Spleen (tissue), 11 donors: ENCODE data around the gene ZBTB4. TPM values are rescaled to one million over a fixed set of nuclear protein-coding genes. Genes with fewer than 3 reads are reported as not detected.

Source experiments
- DNase-seq: peaks from one replicate; pipeline ENCODE4 v3.0.0-alpha.2; 2020
- H3K27ac ChIP-seq, 8 donors: fragments of 200-600 bp; sonication (generic) in 7 of 8; 1 replicate in 4 of 8; 2 replicates in 4 of 8; pipeline versions ENCODE4 v1.5.0 to v1.8.0; 2016 to 2021; ENCODE audit warnings: inconsistent platforms in 4 of 8, mild to moderate bottlenecking in 4 of 8, moderate library complexity in 1 of 8
- H3K27me3 ChIP-seq, 7 donors: fragments of 200-600 bp; sonication (generic) in 6 of 7; replicated peaks in 1 of 7; 1 replicate in 4 of 7; 2 replicates in 3 of 7; pipeline versions ENCODE4 v1.5.0 to v1.8.0; 2016 to 2021; ENCODE audit warnings: inconsistent platforms in 3 of 7, mild to moderate bottlenecking in 1 of 7
- H3K36me3 ChIP-seq, 6 donors: fragments of 200-600 bp; sonication (generic) in 5 of 6; 1 replicate in 4 of 6; 2 replicates in 2 of 6; pipeline versions ENCODE4 v1.5.0 to v1.8.0; 2016 to 2021; ENCODE audit warnings: inconsistent platforms in 2 of 6
- H3K4me1 ChIP-seq, 6 donors: fragments of 200-600 bp; sonication (generic) in 5 of 6; 1 replicate in 3 of 6; 2 replicates in 3 of 6; pipeline versions ENCODE4 v1.5.0 to v1.8.0; 2016 to 2021; ENCODE audit warnings: inconsistent platforms in 3 of 6
- H3K4me3 ChIP-seq, 8 donors: fragments of 200-600 bp; sonication (generic) in 7 of 8; 1 replicate in 4 of 8; 2 replicates in 4 of 8; pipeline versions ENCODE4 v1.5.0 to v1.8.0; 2016 to 2021; ENCODE audit warnings: inconsistent platforms in 4 of 8, mild to moderate bottlenecking in 4 of 8, moderate library complexity in 2 of 8
- H3K9me3 ChIP-seq, 8 donors: fragments of 200-600 bp; sonication (generic) in 7 of 8; 1 replicate in 4 of 8; 2 replicates in 4 of 8; pipeline versions ENCODE4 v1.5.0 to v1.8.0; 2016 to 2021; ENCODE audit warnings: inconsistent platforms in 4 of 8
- POLR2A ChIP-seq, 3 donors: fragments of 450-650 bp; IDR thresholded peaks; one replicate each; pipeline ENCODE4 v1.5.1; 2017; ENCODE audit warnings: antibody characterized with exemption in 3 of 3, mild to moderate bottlenecking in 1 of 3
- POLR2AphosphoS5 ChIP-seq, 3 donors: sonication (generic); formaldehyde crosslinking; IDR thresholded peaks; one replicate each; pipeline ENCODE4 v1.5.1; 2017; ENCODE audit warnings: antibody characterized with exemption in 3 of 3
- WGBS, 5 donors: extraction: QIAGEN DNeasy Blood & Tissue Kit in 3 of 5; methylation state at CpG; one replicate each; pipeline versions ENCODE4 v1.1.5 to v1.1.7; 2013 to 2018; 5-methylcytosine and 5-hydroxymethylcytosine counted together
- intact Hi-C: fragments of 100-400 bp; cut with DNase I; formaldehyde crosslinking; loops from one replicate; pipeline ENCODE4 v1.15.0; 2023; ENCODE audit warnings: low total_unique reads
- polyA plus RNA-seq, 3 donors: library from polyadenylated mRNA; stranded (reverse); fragments of 200-250 nt; gene quantifications; one replicate each; pipeline ENCODE4 v1.2.1, GENCODE V29; 2013
- total RNA-seq, 7 donors: library from RNA; depleted of rRNA in 3 of 7; stranded (reverse); fragments of >200 nt in 3 of 7; fragmentation: NEBNext Ultra II Directional in 4 of 7; extraction: Animal tissue kit (Norgen Biotek cat#: 25700) in 4 of 7; gene quantifications; one replicate each; pipeline versions ENCODE4 v1.1.0 to v1.2.1, GENCODE V29; 2016 to 2021
- TF ChIP-seq, protein P1 (sequence below), 11 experiments: fragments of 200-600 bp in 7 of 11; fragments of 450-650 bp in 4 of 11; sonication (generic) in 4 of 11; IDR thresholded peaks in 8 of 11; conservative IDR thresholded peaks in 3 of 11; 1 replicate in 7 of 11; 2 replicates in 4 of 11; pipeline versions ENCODE4 v1.4.0 to v1.8.0; 2016 to 2021; ENCODE audit warnings: antibody characterized with exemption in 11 of 11, inconsistent platforms in 4 of 11, mild to moderate bottlenecking in 1 of 11
- donor health status: healthy with polysubstance abuse.
- donor health status: DM: no; HTN: no; CAD: no; lungs with moderate emphysema.
- donor health status: DM: no; HTN: no; CAD: no.
- donor health status: Bipolar disorder and iron deficiency.
- donor health status: healthy.
- donor health status: DM: no; HTN: no; CAD: no.
- donor health status: DM: yes; HTN: yes; CAD: no.

The ZBTB4 gene
- total and polyA plus RNA-seq, 10 donors = 10.5 to 68.8 (median 42.2) TPM

DNA sequence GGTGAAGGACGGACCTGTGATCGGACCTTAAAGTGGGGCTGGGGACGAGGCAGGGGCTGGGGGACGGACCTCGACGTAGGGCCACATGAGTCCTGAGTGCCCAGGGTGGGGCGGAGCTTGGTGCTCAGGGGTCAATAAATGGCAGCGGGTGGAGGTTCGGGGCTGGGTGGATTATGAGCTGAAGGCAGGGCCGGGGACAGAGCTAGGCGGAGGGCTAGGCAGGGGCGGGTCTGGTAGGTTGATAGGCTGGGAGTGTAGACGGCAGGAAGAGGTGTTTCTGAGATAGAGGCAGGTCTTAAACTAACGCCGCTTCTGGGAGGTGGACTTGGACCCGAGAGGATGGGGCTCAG is 33.8 kb downstream of the ZBTB4 start:
- Histone ChIP-seq H3K4me1 (peaks cover 7 to 38% (median 25%) of the 10 kb centered on the region in 6 donors), H3K36me3 (no peaks in the 10 kb centered on the region), H3K4me3 (peak overlapping the region in 7 of 8 donors; percentile 18 to 67 (median 38)), H3K9me3 (no peaks in the 10 kb centered on the region), H3K27ac (peak overlapping the region in 4 of 8 donors; percentile 23 to 58 (median 44)), H3K27me3 (peaks cover 0 to 66% (median 28%) of the 10 kb centered on the region in 7 donors)
- TF ChIP-seq POLR2A (IDR thresholded peaks at IDR 0.05) (no peak), POLR2AphosphoS5 (IDR thresholded peaks at IDR 0.05) (no peak)
- TF ChIP-seq, protein P1, sequence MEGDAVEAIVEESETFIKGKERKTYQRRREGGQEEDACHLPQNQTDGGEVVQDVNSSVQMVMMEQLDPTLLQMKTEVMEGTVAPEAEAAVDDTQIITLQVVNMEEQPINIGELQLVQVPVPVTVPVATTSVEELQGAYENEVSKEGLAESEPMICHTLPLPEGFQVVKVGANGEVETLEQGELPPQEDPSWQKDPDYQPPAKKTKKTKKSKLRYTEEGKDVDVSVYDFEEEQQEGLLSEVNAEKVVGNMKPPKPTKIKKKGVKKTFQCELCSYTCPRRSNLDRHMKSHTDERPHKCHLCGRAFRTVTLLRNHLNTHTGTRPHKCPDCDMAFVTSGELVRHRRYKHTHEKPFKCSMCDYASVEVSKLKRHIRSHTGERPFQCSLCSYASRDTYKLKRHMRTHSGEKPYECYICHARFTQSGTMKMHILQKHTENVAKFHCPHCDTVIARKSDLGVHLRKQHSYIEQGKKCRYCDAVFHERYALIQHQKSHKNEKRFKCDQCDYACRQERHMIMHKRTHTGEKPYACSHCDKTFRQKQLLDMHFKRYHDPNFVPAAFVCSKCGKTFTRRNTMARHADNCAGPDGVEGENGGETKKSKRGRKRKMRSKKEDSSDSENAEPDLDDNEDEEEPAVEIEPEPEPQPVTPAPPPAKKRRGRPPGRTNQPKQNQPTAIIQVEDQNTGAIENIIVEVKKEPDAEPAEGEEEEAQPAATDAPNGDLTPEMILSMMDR (IDR thresholded peaks at IDR 0.05 in 8 of 11, conservative IDR thresholded peaks at IDR 0.05 in 3 of 11) = no peak
- no peak for DNase-seq
- intact Hi-C loops = no loop called here
- 1 to 7% (median 4%) methylated on average over 16 of the region's 16 CpGs for WGBS, 5 donors

DNA sequence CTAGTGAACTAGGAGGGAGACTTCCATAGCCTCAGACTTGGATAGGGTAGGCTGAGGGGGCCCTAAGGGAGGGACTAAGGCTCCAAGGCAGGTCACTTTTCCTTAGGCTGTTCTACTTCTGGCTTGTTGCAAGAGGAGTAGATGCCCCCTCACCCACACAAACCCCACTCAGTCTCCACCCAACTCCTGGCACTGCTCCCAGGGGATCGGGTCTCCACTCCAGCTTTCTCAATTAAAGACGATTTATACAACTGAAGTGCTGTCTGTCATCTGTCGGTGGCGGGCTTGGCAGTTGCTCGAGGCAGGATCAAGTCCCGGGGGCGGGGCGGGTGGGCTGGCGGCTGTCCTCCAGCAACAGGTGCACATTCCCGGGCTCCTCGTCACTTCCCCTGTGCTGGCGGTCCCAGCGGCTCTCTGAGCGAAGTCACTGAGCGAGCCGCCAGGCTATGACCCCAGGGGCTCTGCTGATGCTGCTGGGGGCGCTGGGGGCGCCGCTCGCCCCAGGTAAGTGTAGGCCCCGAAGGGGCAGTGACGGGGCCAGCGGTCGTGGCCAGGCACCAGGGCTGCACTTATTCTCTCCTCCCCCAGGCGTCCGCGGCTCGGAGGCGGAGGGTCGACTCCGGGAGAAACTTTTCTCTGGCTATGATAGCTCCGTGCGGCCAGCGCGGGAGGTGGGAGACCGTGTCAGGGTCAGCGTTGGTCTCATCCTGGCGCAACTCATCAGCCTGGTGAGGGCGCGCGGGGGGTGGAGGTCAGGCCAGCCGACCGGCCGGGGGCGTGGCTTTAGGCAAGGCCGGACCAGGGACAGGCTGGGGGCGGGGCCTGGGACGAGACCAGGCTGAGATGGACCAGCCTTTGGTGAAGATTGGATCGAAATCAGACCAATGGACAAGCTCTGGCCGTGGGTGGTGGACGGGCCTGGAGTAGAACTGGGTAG is 34.5 kb downstream of the ZBTB4 start, which contains the start of gene CHRNB1:
TSS of gene CHRNB1 (plus strand) at position 380 of the 937 bp plus-strand sequence. CDS start at position 447, 67 bp downstream.
- Histone ChIP-seq H3K27me3 (peaks cover 0 to 72% (median 35%) of the 10 kb centered on the region in 7 donors), H3K27ac (peak within 1 kb of the TSS in 5 of 8 donors; percentile 23 to 58 (median 37)), H3K36me3 (no peaks in the 10 kb centered on the region), H3K4me1 (peaks cover 12 to 45% (median 32%) of the 10 kb centered on the region in 6 donors), H3K9me3 (no peaks in the 10 kb centered on the region), H3K4me3 (peak within 1 kb of the TSS; percentile 8 to 67 (median 38))
- intact Hi-C loops = no loop called here
- TF ChIP-seq, protein P1 (IDR thresholded peaks at IDR 0.05 in 8 of 11, conservative IDR thresholded peaks at IDR 0.05 in 3 of 11) = peak in 1 of 11 experiments; percentile 21
- TF ChIP-seq POLR2A (IDR thresholded peaks at IDR 0.05) = no peak
- TF ChIP-seq POLR2AphosphoS5 (IDR thresholded peaks at IDR 0.05) = peak; percentile 40 to 79 (median 75)
- DNase-seq = peak; percentile 92
- WGBS, 5 donors = 2 to 5% (median 4%) methylated on average over 15 to 51 of the region's 51 CpGs

DNA sequence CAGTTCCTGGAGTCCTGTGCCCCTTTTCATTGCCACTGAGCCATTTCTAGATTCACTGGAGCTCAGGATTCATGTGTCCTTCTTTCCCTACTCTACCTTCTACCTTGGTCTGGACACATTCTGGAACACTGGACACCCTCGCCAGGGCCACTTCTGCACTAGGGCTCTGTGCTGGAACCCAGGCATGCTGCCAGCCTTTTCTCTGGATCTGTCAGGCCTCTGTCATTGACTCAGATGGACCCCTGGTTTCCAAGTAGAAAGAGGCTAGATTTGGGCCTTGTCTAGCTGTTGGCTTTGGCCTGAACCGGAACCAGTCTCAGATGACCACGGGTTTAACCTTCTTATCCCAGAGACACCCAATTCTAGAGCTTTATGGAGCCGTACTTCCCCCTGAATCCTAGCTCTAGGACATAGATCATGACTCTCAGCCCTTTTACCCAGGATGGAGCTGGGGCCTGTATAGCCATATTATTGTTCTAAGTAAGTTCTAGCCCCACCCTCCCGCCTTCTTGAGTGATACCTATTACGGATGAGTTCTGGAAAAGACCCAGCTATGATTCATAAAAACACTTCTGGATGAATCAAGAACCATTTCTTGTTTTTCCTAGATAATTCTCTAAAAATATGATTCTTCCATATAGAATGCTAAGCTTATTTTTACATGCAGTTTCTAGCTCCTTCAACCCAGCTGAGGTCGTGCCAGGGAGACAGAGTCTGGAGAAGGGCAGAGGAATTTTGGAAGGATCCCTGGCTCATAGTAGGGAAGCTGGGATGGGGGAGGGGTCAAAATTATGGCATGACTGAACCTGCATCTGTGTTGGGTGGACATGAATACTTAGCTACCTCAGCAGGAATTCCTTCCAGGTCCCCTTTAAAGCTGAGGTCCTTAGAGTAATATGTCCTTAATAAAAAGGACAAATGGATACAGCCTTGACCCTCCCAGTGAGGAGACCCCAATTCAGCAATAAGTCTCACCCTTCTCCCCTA is 35.6 kb downstream of the ZBTB4 start:
- intact Hi-C loops = no loop called here
- no peak for DNase-seq
- H3K27ac ChIP-seq = no peak overlapping the region
- H3K9me3 ChIP-seq = no peaks in the 10 kb centered on the region
- peaks cover 0 to 84% (median 46%) of the 10 kb centered on the region in 7 donors for H3K27me3 ChIP-seq
- no peak overlapping the region for H3K4me3 ChIP-seq
- WGBS, 5 donors = 75 to 90% (median 86%) methylated on average over 7 of the region's 7 CpGs
- H3K4me1 ChIP-seq = peaks cover 21 to 56% (median 43%) of the 10 kb centered on the region in 6 donors
- H3K36me3 ChIP-seq = no peaks in the 10 kb centered on the region
- TF ChIP-seq POLR2A (IDR thresholded peaks at IDR 0.05) = no peak
- no peak for TF ChIP-seq POLR2AphosphoS5 (IDR thresholded peaks at IDR 0.05)
- TF ChIP-seq, protein P1 (IDR thresholded peaks at IDR 0.05 in 8 of 11, conservative IDR thresholded peaks at IDR 0.05 in 3 of 11) = no peak
